Measurements from ENCODE around the gene MRTFA. TPM values are rescaled to one million over a fixed set of nuclear protein-coding genes. Genes with fewer than 3 reads are reported as not detected.
"Not testable (repeated sequence)": the region's sequence is repeated elsewhere in the genome, so short reads cannot be mapped to it uniquely, and the experiment has no call there.

The MRTFA gene
- total RNA-seq, 1 donor = 34.0 TPM

- Histone ChIP-seq H2AFZ (ENCODE audit: low read length) (no peak overlapping the region), H4K20me1 (ENCODE audit: insufficient read depth, low read length) (peaks cover 7% of the 10 kb centered on the region), H3K79me2 (ENCODE audit: insufficient read depth, low read length) (peaks cover 45% of the 10 kb centered on the region), H3K9me3 (ENCODE audit: low read depth, low read length) (no peaks in the 10 kb centered on the region), H3K36me3 (ENCODE audit: insufficient read depth, low read length) (no peaks in the 10 kb centered on the region), H3K27me3 (ENCODE audit: insufficient read depth, low read length) (no peaks in the 10 kb centered on the region), H3K4me3 (ENCODE audit: insufficient read depth, low read length) (peak overlapping the region; percentile 66), H3K27ac (ENCODE audit: low read depth, low read length) (peak overlapping the region; percentile 69), H3K4me1 (ENCODE audit: insufficient read depth, low read length) (peaks cover 56% of the 10 kb centered on the region), H3K4me2 (ENCODE audit: insufficient read depth, low read length) (peak overlapping the region; percentile 79)
- no peak for DNase-seq (ENCODE audit: insufficient read length, low spot score, missing footprints)
- TF ChIP-seq CTCF (IDR thresholded peaks at IDR 0.05; ENCODE audit: extremely low read depth, low read depth, low read length) = no peak
Measured at GRCh38 chr22:40531951-40532900, 104.3 kb downstream of the MRTFA start.

GRCh38 chr22:40530391-40530790 is 106.1 kb downstream of the MRTFA start:
- not testable (repeated sequence) for H4K20me1 ChIP-seq (ENCODE audit: insufficient read depth, low read length); H3K27me3 ChIP-seq (ENCODE audit: insufficient read depth, low read length); H3K4me2 ChIP-seq (ENCODE audit: insufficient read depth, low read length); H2AFZ ChIP-seq (ENCODE audit: low read length); DNase-seq (ENCODE audit: insufficient read length, low spot score, missing footprints); H3K4me3 ChIP-seq (ENCODE audit: insufficient read depth, low read length); H3K27ac ChIP-seq (ENCODE audit: low read depth, low read length); H3K36me3 ChIP-seq (ENCODE audit: insufficient read depth, low read length); H3K9me3 ChIP-seq (ENCODE audit: low read depth, low read length)
- H3K4me1 ChIP-seq (ENCODE audit: insufficient read depth, low read length) = peaks cover 54% of the 10 kb centered on the region
- H3K79me2 ChIP-seq (ENCODE audit: insufficient read depth, low read length) = peaks cover 60% of the 10 kb centered on the region

GRCh38 chr22:40529821-40530220 is 106.7 kb downstream of the MRTFA start:
- Histone ChIP-seq H2AFZ (ENCODE audit: low read length) (no peak overlapping the region), H4K20me1 (ENCODE audit: insufficient read depth, low read length) (peaks cover 7% of the 10 kb centered on the region), H3K36me3 (ENCODE audit: insufficient read depth, low read length) (no peaks in the 10 kb centered on the region), H3K27ac (ENCODE audit: low read depth, low read length) (no peak overlapping the region), H3K27me3 (ENCODE audit: insufficient read depth, low read length) (no peaks in the 10 kb centered on the region), H3K9me3 (ENCODE audit: low read depth, low read length) (no peaks in the 10 kb centered on the region), H3K79me2 (ENCODE audit: insufficient read depth, low read length) (peaks cover 60% of the 10 kb centered on the region), H3K4me2 (ENCODE audit: insufficient read depth, low read length) (peak overlapping the region; percentile 15), H3K4me3 (ENCODE audit: insufficient read depth, low read length) (no peak overlapping the region), H3K4me1 (ENCODE audit: insufficient read depth, low read length) (peaks cover 48% of the 10 kb centered on the region)
- no peak for TF ChIP-seq CTCF (IDR thresholded peaks at IDR 0.05; ENCODE audit: extremely low read depth, low read depth, low read length)
- no peak for DNase-seq (ENCODE audit: insufficient read length, low spot score, missing footprints)

GRCh38 chr22:40526960-40527359 is 109.6 kb downstream of the MRTFA start:
- Histone ChIP-seq H3K36me3 (ENCODE audit: insufficient read depth, low read length) (no peaks in the 10 kb centered on the region), H4K20me1 (ENCODE audit: insufficient read depth, low read length) (peaks cover 4% of the 10 kb centered on the region), H3K79me2 (ENCODE audit: insufficient read depth, low read length) (peaks cover 69% of the 10 kb centered on the region), H3K9me3 (ENCODE audit: low read depth, low read length) (no peaks in the 10 kb centered on the region), H3K27me3 (ENCODE audit: insufficient read depth, low read length) (no peaks in the 10 kb centered on the region), H3K4me1 (ENCODE audit: insufficient read depth, low read length) (peaks cover 27% of the 10 kb centered on the region), H3K4me2 (ENCODE audit: insufficient read depth, low read length) (no peak overlapping the region), H3K27ac (ENCODE audit: low read depth, low read length) (peak overlapping the region; percentile 47), H2AFZ (ENCODE audit: low read length) (no peak overlapping the region), H3K4me3 (ENCODE audit: insufficient read depth, low read length) (no peak overlapping the region)
- TF ChIP-seq CTCF (IDR thresholded peaks at IDR 0.05; ENCODE audit: extremely low read depth, low read depth, low read length) = no peak
- DNase-seq (ENCODE audit: insufficient read length, low spot score, missing footprints) = no peak

Data from osteoblast (primary cell).